Liver (tissue), 9 donors: Measurements from ENCODE around the gene FIS1. TPM values are rescaled to one million over a fixed set of nuclear protein-coding genes. Genes with fewer than 3 reads are reported as not detected.

Source experiments
- DNase-seq: peaks from one replicate; pipeline ENCODE4 v3.0.0-alpha.2; 2017; ENCODE audit warnings: low spot score
- H3K27ac ChIP-seq, 2 donors: one replicate each; pipeline ENCODE4 v1.7.0; 2013; ENCODE audit warnings: inconsistent platforms in 2 of 2, low read length in 2 of 2, control low read depth in 1 of 2, low read depth in 1 of 2, mild to moderate bottlenecking in 1 of 2
- H3K27me3 ChIP-seq, 4 donors: one replicate each; pipeline versions ENCODE4 v1.6.1 to v1.7.0; 2013; ENCODE audit warnings: low read length in 3 of 4, inconsistent platforms in 1 of 4, mild to moderate bottlenecking in 1 of 4, moderate library complexity in 1 of 4; ENCODE audit not compliant: control insufficient read depth in 4 of 4, insufficient read depth in 4 of 4
- H3K36me3 ChIP-seq, 4 donors: one replicate each; pipeline versions ENCODE4 v1.6.1 to v1.7.0; 2013; ENCODE audit warnings: low read length in 3 of 4, mild to moderate bottlenecking in 3 of 4, low read depth in 1 of 4, moderate library complexity in 1 of 4; ENCODE audit not compliant: control insufficient read depth in 4 of 4, insufficient read depth in 3 of 4
- H3K4me1 ChIP-seq, 4 donors: one replicate each; pipeline versions ENCODE4 v1.6.1 to v1.7.0; 2013; ENCODE audit warnings: low read length in 3 of 4, mild to moderate bottlenecking in 3 of 4, moderate library complexity in 1 of 4; ENCODE audit not compliant: control insufficient read depth in 4 of 4, insufficient read depth in 4 of 4
- H3K4me3 ChIP-seq, 3 donors: one replicate each; pipeline versions ENCODE4 v1.6.1 to v1.7.0; 2013; ENCODE audit warnings: low read length in 3 of 3, control low read depth in 1 of 3, low read depth in 1 of 3, mild to moderate bottlenecking in 1 of 3
- H3K9ac ChIP-seq, 2 donors: one replicate each; pipeline ENCODE4 v1.7.0; 2013; ENCODE audit warnings: low read length in 2 of 2, mild to moderate bottlenecking in 2 of 2, moderate library complexity in 2 of 2, control low read depth in 1 of 2, low read depth in 1 of 2
- H3K9me3 ChIP-seq, 4 donors: one replicate each; pipeline versions ENCODE4 v1.6.1 to v1.7.0; 2013; ENCODE audit warnings: low read length in 3 of 4; ENCODE audit not compliant: control insufficient read depth in 4 of 4
- ATF3 ChIP-seq: IDR thresholded peaks from 2 replicates; pipeline ENCODE4 v1.6.1; 2016; ENCODE audit warnings: antibody characterized with exemption
- EGR1 ChIP-seq, 2 donors: IDR thresholded peaks; 2 replicates each; pipeline ENCODE4 v1.6.1; 2016 to 2018; ENCODE audit warnings: antibody characterized with exemption in 2 of 2, low read depth in 2 of 2
- FOXA1 ChIP-seq: IDR thresholded peaks from 2 replicates; pipeline ENCODE4 v1.6.1; 2016; ENCODE audit warnings: antibody characterized with exemption
- GABPA ChIP-seq, 2 donors: IDR thresholded peaks in 1 of 2; conservative IDR thresholded peaks in 1 of 2; 2 replicates each; pipeline ENCODE4 v1.6.1; 2016; ENCODE audit warnings: antibody characterized with exemption in 2 of 2, mild to moderate bottlenecking in 1 of 2, moderate library complexity in 1 of 2
- HNF4A ChIP-seq, 2 donors: conservative IDR thresholded peaks; 2 replicates each; pipeline ENCODE4 v1.6.1; 2016; ENCODE audit warnings: antibody characterized with exemption in 2 of 2, mild to moderate bottlenecking in 2 of 2
- MAX ChIP-seq: IDR thresholded peaks from 2 replicates; pipeline ENCODE4 v1.6.1; 2016; ENCODE audit warnings: antibody characterized with exemption
- NR2F2 ChIP-seq: IDR thresholded peaks from 2 replicates; pipeline ENCODE4 v1.6.1; 2016; ENCODE audit warnings: antibody characterized with exemption
- REST ChIP-seq: IDR thresholded peaks from 2 replicates; pipeline ENCODE4 v1.6.1; 2016; ENCODE audit warnings: antibody characterized with exemption, mild to moderate bottlenecking
- RXRA ChIP-seq, 2 donors: IDR thresholded peaks; 2 replicates each; pipeline ENCODE4 v1.6.1; 2017 to 2018; ENCODE audit warnings: antibody characterized with exemption in 2 of 2, mild to moderate bottlenecking in 1 of 2
- SP1 ChIP-seq: IDR thresholded peaks from 2 replicates; pipeline ENCODE4 v1.6.1; 2018; ENCODE audit warnings: antibody characterized with exemption, mild to moderate bottlenecking
- TAF1 ChIP-seq: conservative IDR thresholded peaks from 2 replicates; pipeline ENCODE4 v1.6.1; 2016; ENCODE audit warnings: antibody characterized with exemption, mild to moderate bottlenecking
- YY1 ChIP-seq: IDR thresholded peaks from 2 replicates; pipeline ENCODE4 v1.6.1; 2016; ENCODE audit warnings: antibody characterized with exemption, mild to moderate bottlenecking
- whole genome bisulfite sequencing: extraction: QIAGEN DNeasy Blood & Tissue Kit; methylation state at CpG from one replicate; pipeline ENCODE4 v1.1.7; 2013; 5-methylcytosine and 5-hydroxymethylcytosine counted together
- polyA plus RNA-seq, 2 donors: library from polyadenylated mRNA; stranded (reverse) in 1 of 2; unstranded in 1 of 2; fragments of 200-250 nt in 1 of 2; fragments of >200 nt in 1 of 2; fragmentation: Nextera tagmentation in 1 of 2; extraction: Ambion mirVana in 1 of 2; gene quantifications; one replicate each; pipeline versions ENCODE4 v1.2.1 to v1.2.3, GENCODE V29; 2013 to 2015
- total RNA-seq, 2 donors: library from RNA; depleted of rRNA; stranded (reverse); fragments of >200 nt; gene quantifications; one replicate each; pipeline ENCODE4 v1.2.3, GENCODE V29; 2014
- TF ChIP-seq, protein P1 (sequence below): fragments of 150-350 bp; IDR thresholded peaks from 2 replicates; pipeline ENCODE4 v1.5.1; 2017; ENCODE audit warnings: improper control_type of control experiment, low read depth, low read length; ENCODE audit not compliant: missing input control
- donor health status: healthy.
- donor health status: healthy.
- donor health status: healthy.
- donor health status: healthy.
- donor health status: healthy.

Gene FIS1
- total and polyA plus RNA-seq, 4 donors = 112 to 192 (median 155) TPM

DNA sequence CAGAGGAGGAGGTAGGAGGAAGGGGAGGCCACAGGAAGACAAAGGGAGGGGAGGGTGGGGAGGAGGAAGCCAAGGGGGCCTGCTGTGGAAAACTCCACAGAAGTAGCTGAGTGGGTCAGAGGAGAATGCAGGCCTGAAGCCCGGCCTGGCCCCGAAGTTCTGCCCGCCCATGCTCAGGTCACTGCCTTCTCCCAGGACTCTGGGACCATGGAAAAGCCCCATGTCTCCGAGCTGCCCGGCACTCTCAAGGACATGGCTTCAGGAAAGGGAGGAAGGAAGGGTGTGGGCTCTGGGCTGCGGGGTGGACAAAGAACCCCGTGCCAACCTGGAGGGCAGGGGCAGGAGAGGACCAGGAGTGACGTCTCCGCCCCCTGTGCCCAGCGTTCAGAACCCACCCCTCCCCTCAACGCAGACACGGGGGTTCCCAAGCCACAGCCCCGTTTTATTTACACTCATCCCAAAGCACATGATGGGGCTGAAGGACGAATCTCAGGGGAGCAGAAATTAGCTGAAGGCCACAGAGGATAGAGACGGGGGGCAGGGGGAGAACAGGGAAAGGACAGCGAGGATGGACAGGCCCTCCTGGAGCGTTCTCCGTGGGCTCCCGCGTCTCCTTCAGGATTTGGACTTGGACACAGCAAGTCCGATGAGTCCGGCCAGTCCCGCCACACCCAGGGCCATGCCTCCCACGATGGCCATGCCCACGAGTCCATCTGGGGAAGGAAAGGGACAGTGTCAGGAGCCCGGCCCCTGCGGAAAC lies 5.5 kb downstream of the FIS1 start:
- H3K27ac ChIP-seq = peak overlapping the region; percentile 91 to 97

GRCh38 chr7:101238226-101239182 lies 6.4 kb downstream of the FIS1 start:
- H3K4me3 ChIP-seq = no peak overlapping the region
- H3K9ac ChIP-seq = peak overlapping the region; percentile 62 to 68
- H3K4me1 ChIP-seq = peaks cover 7 to 40% (median 23%) of the 10 kb centered on the region in 4 donors

More for the DNA sequence above, 5.5 kb downstream of the FIS1 start:
- peaks cover 7 to 47% (median 29%) of the 10 kb centered on the region in 4 donors for H3K4me1 ChIP-seq
- no peak overlapping the region for H3K9ac ChIP-seq
- whole genome bisulfite sequencing = 77% methylated on average over 27 of the region's 27 CpGs
- DNase-seq = no peak
- H3K4me3 ChIP-seq = no peak overlapping the region
- TF ChIP-seq SP1 = peak; percentile 11
- no peak for TF ChIP-seq EGR1 (IDR thresholded peaks at IDR 0.05; ENCODE audit: low read depth in 2 of 2)
- TF ChIP-seq YY1 = no peak
- no peaks in the 10 kb centered on the region for H3K9me3 ChIP-seq
- peaks cover 0 to 6% (median 4%) of the 10 kb centered on the region in 4 donors for H3K36me3 ChIP-seq
- no peaks in the 10 kb centered on the region for H3K27me3 ChIP-seq

DNA sequence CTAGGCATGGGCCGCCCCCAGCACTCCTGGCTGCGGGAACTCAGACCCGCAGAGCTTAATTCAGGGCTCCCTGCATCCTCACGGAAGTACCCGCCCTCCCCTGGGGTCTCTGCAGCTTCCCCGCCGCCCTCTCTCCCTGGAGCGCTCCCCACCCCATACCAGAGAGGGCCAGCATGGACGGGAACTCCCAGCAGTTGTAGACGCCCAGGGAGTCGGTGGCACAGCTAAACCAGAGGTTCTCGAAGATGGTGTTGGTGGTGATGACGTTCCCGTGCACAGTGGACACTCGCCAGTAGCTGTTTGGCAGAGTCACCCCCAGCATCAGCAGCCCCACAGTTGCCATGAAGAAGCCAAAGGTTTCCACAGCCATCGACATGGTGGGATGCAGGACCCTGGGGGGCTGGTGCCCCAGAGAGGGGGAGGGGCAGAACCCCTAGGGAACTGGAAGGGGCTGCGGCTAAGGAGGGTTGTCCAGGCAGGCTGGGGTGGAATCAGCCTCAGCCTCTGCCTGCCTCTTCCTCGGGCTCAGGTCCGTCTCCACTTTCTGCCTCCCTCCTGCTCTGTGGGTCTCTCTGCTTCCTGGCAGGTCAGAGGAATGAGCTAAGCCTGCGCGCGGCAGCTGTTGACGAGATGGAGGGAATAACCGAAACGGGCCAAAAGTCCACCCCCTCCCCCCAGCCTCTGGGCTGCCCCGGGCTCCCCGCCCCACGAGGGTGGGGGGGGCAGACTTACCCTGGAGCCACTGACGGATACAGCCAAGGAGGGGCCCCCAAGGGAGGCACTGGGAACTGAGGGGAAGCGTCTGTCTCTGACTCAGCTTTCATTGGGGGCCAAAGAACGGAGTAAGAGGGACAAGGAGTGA lies 7.4 kb downstream of the FIS1 start, which contains the start of gene CLDN15:
Gene CLDN15, minus strand, starts transcription at position 597 of the 862 bp plus-strand sequence. Its CDS starts 221 bp downstream, at position 376.
- Histone ChIP-seq H3K27me3 (no peaks in the 10 kb centered on the region), H3K9ac (peak within 1 kb of the TSS; percentile 62 to 84), H3K27ac (peak within 1 kb of the TSS; percentile 91 to 97), H3K4me1 (peaks cover 8 to 37% (median 21%) of the 10 kb centered on the region in 4 donors), H3K36me3 (peaks cover 0 to 6% (median 4%) of the 10 kb centered on the region in 4 donors), H3K4me3 (peak within 1 kb of the TSS in 1 of 3 donors; percentile 39), H3K9me3 (no peaks in the 10 kb centered on the region)
- DNase-seq = peak; percentile 79
- WGBS = 37% methylated on average over 31 of the region's 31 CpGs
- TF ChIP-seq ATF3 (no peak), FOXA1 (no peak), NR2F2 (no peak), YY1 (no peak), HNF4A (conservative IDR thresholded peaks at IDR 0.05) (peak; percentile 76 to 80), REST (no peak), EGR1 (IDR thresholded peaks at IDR 0.05; ENCODE audit: low read depth in 2 of 2) (no peak)

More at GRCh38 chr7:101238226-101239182, 6.4 kb downstream of the FIS1 start:
- Histone ChIP-seq H3K27ac (peak overlapping the region; percentile 91 to 97), H3K36me3 (peaks cover 0 to 6% (median 4%) of the 10 kb centered on the region in 4 donors), H3K27me3 (no peaks in the 10 kb centered on the region), H3K9me3 (no peaks in the 10 kb centered on the region)
- DNase-seq = no peak
- TF ChIP-seq GABPA (IDR thresholded peaks at IDR 0.05 in 1 of 2, conservative IDR thresholded peaks at IDR 0.05 in 1 of 2) = no peak
- TF ChIP-seq SP1 = no peak
- TF ChIP-seq MAX = no peak
- TF ChIP-seq, protein P1, sequence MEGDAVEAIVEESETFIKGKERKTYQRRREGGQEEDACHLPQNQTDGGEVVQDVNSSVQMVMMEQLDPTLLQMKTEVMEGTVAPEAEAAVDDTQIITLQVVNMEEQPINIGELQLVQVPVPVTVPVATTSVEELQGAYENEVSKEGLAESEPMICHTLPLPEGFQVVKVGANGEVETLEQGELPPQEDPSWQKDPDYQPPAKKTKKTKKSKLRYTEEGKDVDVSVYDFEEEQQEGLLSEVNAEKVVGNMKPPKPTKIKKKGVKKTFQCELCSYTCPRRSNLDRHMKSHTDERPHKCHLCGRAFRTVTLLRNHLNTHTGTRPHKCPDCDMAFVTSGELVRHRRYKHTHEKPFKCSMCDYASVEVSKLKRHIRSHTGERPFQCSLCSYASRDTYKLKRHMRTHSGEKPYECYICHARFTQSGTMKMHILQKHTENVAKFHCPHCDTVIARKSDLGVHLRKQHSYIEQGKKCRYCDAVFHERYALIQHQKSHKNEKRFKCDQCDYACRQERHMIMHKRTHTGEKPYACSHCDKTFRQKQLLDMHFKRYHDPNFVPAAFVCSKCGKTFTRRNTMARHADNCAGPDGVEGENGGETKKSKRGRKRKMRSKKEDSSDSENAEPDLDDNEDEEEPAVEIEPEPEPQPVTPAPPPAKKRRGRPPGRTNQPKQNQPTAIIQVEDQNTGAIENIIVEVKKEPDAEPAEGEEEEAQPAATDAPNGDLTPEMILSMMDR = no peak
- no peak for TF ChIP-seq TAF1
- TF ChIP-seq NR2F2 = no peak
- TF ChIP-seq EGR1 (IDR thresholded peaks at IDR 0.05; ENCODE audit: low read depth in 2 of 2) = no peak
- TF ChIP-seq RXRA (IDR thresholded peaks at IDR 0.05) = peak in 1 of 2 donors; percentile 26
- peak in 1 of 2 donors; percentile 57 for TF ChIP-seq HNF4A (conservative IDR thresholded peaks at IDR 0.05)
- TF ChIP-seq YY1 = no peak
- WGBS = 64% methylated on average over 28 of the region's 28 CpGs
